ENCODE results near the gene TMEM41B.

Gene TMEM41B

DNA sequence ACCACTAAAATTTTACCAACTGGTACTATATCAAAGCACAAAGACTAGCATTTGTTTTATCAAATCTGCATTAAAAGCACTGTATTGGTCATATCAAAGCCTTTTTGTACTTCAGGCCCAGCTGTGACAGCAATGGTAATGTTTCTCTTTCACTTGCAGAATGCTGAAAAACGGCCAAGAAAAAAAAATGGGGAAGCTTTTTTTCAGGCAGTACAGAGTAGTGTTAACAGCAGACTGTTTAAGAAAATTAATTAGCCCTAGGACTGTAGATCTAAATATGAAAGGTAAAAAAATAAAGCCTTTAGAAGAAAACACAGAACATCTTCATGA, 82.6 kb downstream of the TMEM41B start:
- DNase-seq (ENCODE audit: low read depth): peak; percentile 55
- TF ChIP-seq, protein P1, sequence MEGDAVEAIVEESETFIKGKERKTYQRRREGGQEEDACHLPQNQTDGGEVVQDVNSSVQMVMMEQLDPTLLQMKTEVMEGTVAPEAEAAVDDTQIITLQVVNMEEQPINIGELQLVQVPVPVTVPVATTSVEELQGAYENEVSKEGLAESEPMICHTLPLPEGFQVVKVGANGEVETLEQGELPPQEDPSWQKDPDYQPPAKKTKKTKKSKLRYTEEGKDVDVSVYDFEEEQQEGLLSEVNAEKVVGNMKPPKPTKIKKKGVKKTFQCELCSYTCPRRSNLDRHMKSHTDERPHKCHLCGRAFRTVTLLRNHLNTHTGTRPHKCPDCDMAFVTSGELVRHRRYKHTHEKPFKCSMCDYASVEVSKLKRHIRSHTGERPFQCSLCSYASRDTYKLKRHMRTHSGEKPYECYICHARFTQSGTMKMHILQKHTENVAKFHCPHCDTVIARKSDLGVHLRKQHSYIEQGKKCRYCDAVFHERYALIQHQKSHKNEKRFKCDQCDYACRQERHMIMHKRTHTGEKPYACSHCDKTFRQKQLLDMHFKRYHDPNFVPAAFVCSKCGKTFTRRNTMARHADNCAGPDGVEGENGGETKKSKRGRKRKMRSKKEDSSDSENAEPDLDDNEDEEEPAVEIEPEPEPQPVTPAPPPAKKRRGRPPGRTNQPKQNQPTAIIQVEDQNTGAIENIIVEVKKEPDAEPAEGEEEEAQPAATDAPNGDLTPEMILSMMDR (conservative IDR thresholded peaks at IDR 0.05; ENCODE audit: control insufficient read depth, insufficient read depth, low read depth, low read length): no peak
- no peak overlapping the region for H3K4me3 ChIP-seq (ENCODE audit: control insufficient read depth, low read depth, low read length)
